Cardiac muscle cell (in vitro differentiated cells and primary cell): Measurements from ENCODE around the gene CEMIP2. TPM values are rescaled to one million over a fixed set of nuclear protein-coding genes. Genes with fewer than 3 reads are reported as not detected.

ENCODE experiments used
- DNase-seq, 2 donors: peaks; one replicate each; pipeline versions ENCODE4 v3.0.0 to v3.0.0-alpha.2; 2010 to 2017; ENCODE audit warnings: low read depth in 1 of 2, low spot score in 1 of 2
- H3K27ac ChIP-seq: fragments of 200-600 bp; sonication (generic); 2 replicates; pipeline ENCODE4 v1.5.1; 2016
- H3K27me3 ChIP-seq: fragments of 200-600 bp; sonication (generic); 2 replicates; pipeline ENCODE4 v1.6.0; 2016; ENCODE audit warnings: control low read depth
- H3K36me3 ChIP-seq: fragments of 200-600 bp; sonication (generic); 2 replicates; pipeline ENCODE4 v1.5.1; 2016; ENCODE audit warnings: control low read depth
- H3K4me1 ChIP-seq: fragments of 200-600 bp; sonication (generic); 2 replicates; pipeline ENCODE4 v1.8.1; 2017; ENCODE audit warnings: low read depth, mild to moderate bottlenecking, mixed run types
- H3K4me3 ChIP-seq: fragments of 200-600 bp; sonication (generic); 2 replicates; pipeline ENCODE4 v1.5.1; 2016; ENCODE audit warnings: mild to moderate bottlenecking
- H3K9me3 ChIP-seq: fragments of 200-600 bp; sonication (generic); 2 replicates; pipeline ENCODE4 v1.5.1; 2017; ENCODE audit warnings: low read depth, mild to moderate bottlenecking, control low read depth
- polyA plus RNA-seq: library from polyadenylated mRNA; unstranded; fragments of >200 nt; fragmentation: Nextera tagmentation; extraction: Ambion mirVana; gene quantifications from 2 replicates; pipeline ENCODE4 v1.2.1, GENCODE V29; 2016
- total RNA-seq: library from RNA; depleted of rRNA; stranded (reverse); fragments of >200 nt; gene quantifications from 2 replicates; pipeline ENCODE4 v1.2.3, GENCODE V29; 2016
- TF ChIP-seq, protein P1 (sequence below): IDR thresholded peaks from 2 replicates; pipeline ENCODE4 v1.5.1; 2012; ENCODE audit warnings: low read depth, mild to moderate bottlenecking, low read length

CEMIP2 gene
- total and polyA plus RNA-seq, 2 experiments from 2014 or later = 15.9 to 16.5 TPM

DNA sequence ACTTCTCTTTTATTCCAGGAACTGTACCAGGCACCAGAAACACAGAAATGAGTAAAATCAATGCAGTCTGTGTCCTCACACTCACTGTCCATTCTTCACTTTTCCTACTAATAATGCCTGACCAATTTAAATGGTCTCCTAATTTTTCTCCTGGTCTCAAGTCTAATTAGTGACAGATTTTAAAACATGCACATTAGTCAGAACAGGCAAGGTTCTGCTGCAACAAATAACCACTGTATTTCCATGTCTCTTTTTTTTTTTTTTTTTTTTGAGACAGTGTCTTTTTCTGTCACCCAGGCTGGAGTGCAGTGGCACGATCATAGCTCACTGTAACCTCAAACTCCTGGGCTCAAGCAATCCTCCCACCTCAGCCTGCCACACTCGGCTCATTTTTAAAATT, 99.6 kb downstream of the CEMIP2 start:
- no peaks in the 10 kb centered on the region for H3K36me3 ChIP-seq
- H3K4me3 ChIP-seq = no peak overlapping the region
- TF ChIP-seq, protein P1, sequence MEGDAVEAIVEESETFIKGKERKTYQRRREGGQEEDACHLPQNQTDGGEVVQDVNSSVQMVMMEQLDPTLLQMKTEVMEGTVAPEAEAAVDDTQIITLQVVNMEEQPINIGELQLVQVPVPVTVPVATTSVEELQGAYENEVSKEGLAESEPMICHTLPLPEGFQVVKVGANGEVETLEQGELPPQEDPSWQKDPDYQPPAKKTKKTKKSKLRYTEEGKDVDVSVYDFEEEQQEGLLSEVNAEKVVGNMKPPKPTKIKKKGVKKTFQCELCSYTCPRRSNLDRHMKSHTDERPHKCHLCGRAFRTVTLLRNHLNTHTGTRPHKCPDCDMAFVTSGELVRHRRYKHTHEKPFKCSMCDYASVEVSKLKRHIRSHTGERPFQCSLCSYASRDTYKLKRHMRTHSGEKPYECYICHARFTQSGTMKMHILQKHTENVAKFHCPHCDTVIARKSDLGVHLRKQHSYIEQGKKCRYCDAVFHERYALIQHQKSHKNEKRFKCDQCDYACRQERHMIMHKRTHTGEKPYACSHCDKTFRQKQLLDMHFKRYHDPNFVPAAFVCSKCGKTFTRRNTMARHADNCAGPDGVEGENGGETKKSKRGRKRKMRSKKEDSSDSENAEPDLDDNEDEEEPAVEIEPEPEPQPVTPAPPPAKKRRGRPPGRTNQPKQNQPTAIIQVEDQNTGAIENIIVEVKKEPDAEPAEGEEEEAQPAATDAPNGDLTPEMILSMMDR = no peak
- no peaks in the 10 kb centered on the region for H3K27me3 ChIP-seq
- DNase-seq = no peak
- no peak overlapping the region for H3K27ac ChIP-seq
- no peaks in the 10 kb centered on the region for H3K9me3 ChIP-seq
- no peaks in the 10 kb centered on the region for H3K4me1 ChIP-seq

DNA sequence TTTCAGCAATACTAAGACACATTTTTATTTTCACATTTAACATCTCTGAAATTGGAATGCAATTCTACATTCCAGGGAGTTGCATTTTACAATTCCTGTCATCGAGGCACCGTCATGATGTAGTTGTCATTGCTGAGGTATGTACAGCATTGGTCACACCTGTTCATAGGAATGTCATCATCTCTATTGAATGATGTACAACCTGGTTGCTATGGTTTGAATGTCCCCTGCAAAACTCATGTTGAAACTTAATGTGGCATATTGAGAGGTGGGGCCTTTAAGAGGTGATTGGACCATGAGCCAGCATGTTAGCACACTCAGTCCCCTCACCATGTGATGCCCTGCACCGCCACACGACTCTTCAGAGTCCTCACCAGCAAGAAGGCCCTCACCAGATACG, 103.1 kb downstream of the CEMIP2 start:
- no peak for DNase-seq
- H3K9me3 ChIP-seq = no peaks in the 10 kb centered on the region
- H3K27me3 ChIP-seq = no peaks in the 10 kb centered on the region
- H3K4me3 ChIP-seq = no peak overlapping the region
- TF ChIP-seq, protein P1 = no peak
- H3K27ac ChIP-seq = no peak overlapping the region
- H3K36me3 ChIP-seq = no peaks in the 10 kb centered on the region
- peaks cover 3% of the 10 kb centered on the region for H3K4me1 ChIP-seq

DNA sequence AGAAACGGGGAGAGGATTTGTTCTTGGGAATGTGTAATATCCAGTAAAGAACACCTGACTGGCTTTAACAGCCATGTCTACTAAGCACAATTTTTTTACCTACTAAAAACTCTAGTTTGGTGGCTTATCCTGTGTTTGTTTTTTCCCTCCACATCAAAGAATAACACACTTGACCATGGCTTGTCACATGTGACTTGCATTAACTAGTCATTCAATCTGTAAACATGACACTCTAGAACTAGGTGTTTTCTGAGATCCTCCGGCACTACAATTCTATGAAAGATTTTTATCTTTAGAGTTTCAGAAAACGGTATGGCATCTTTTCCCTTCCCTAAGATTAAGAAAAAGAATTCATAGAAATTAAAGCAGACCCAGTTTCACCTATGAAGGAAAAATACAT, 103.7 kb downstream of the CEMIP2 start:
- H3K4me1 ChIP-seq = peaks cover 4% of the 10 kb centered on the region
- no peaks in the 10 kb centered on the region for H3K36me3 ChIP-seq
- no peak for DNase-seq
- H3K4me3 ChIP-seq = no peak overlapping the region
- TF ChIP-seq, protein P1 = no peak
- no peaks in the 10 kb centered on the region for H3K27me3 ChIP-seq
- H3K9me3 ChIP-seq = no peaks in the 10 kb centered on the region
- no peak overlapping the region for H3K27ac ChIP-seq

DNA sequence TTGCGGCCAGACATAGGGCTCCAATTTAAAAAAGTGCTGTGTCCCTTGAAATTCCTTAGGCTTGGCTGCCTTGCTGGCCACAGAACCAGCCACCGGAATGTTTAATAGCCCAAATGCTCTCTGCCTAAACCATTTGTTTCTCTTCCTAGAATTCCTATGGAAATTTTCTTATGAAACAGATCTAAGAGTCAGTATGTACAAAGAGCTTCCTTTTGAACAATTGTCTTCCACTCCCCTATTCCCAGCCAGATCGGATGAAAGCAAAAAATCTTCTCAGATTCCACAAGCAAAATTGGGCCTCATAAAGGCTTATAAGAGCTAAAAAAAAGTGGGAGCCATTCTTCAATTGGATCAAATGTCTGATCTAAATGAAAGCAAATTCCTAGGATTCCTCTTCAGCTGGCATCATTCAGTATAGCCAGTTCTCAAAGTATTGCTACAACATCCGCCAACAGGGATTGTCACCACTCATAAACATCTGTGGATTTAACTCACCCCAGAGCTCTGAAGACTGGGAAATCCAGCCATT, 104.3 kb downstream of the CEMIP2 start:
- peak in 1 of 2 donors; percentile 8 for DNase-seq
- TF ChIP-seq, protein P1 = no peak
- Histone ChIP-seq H3K9me3 (no peaks in the 10 kb centered on the region), H3K27me3 (no peaks in the 10 kb centered on the region), H3K27ac (no peak overlapping the region), H3K4me1 (peaks cover 4% of the 10 kb centered on the region), H3K4me3 (no peak overlapping the region), H3K36me3 (no peaks in the 10 kb centered on the region)

DNA sequence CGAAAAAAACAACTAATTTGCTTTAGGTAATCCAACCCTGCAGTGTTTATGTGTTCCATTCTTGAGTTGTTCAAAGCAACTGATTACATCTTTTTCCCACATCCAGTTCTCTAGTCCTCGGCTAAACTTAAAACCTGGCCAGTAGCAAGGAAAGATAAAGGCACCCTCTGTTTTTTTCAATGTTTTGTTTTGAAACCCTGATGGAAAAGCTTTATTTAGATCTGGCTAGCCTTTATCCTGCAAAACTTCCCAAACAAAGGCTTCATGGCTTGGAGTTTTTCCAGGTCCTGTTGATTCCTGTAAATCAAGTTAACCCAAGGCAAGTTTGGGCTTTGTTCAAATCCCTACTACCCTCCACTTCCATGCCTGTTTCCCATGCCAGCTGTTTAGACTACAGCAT, 105.1 kb downstream of the CEMIP2 start:
- no peaks in the 10 kb centered on the region for H3K36me3 ChIP-seq
- no peaks in the 10 kb centered on the region for H3K27me3 ChIP-seq
- DNase-seq = peak in 1 of 2 donors; percentile 48
- H3K9me3 ChIP-seq = no peaks in the 10 kb centered on the region
- H3K4me3 ChIP-seq = no peak overlapping the region
- H3K27ac ChIP-seq = no peak overlapping the region
- H3K4me1 ChIP-seq = peaks cover 4% of the 10 kb centered on the region
- TF ChIP-seq, protein P1 = no peak
